ENCODE results near the gene CNIH2.

- TF ChIP-seq, protein P1, sequence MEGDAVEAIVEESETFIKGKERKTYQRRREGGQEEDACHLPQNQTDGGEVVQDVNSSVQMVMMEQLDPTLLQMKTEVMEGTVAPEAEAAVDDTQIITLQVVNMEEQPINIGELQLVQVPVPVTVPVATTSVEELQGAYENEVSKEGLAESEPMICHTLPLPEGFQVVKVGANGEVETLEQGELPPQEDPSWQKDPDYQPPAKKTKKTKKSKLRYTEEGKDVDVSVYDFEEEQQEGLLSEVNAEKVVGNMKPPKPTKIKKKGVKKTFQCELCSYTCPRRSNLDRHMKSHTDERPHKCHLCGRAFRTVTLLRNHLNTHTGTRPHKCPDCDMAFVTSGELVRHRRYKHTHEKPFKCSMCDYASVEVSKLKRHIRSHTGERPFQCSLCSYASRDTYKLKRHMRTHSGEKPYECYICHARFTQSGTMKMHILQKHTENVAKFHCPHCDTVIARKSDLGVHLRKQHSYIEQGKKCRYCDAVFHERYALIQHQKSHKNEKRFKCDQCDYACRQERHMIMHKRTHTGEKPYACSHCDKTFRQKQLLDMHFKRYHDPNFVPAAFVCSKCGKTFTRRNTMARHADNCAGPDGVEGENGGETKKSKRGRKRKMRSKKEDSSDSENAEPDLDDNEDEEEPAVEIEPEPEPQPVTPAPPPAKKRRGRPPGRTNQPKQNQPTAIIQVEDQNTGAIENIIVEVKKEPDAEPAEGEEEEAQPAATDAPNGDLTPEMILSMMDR (IDR thresholded peaks at IDR 0.05 in 4 of 5, conservative IDR thresholded peaks at IDR 0.05 in 1 of 5), result no peak
- no peak for TF ChIP-seq POLR2A (IDR thresholded peaks at IDR 0.05)
Measured at GRCh38 chr11:66231561-66231960, 46.4 kb upstream of the CNIH2 start.

Data from gastrocnemius medialis (tissue), 4 donors.